ENCODE measurements around the gene PIGQ. TPM values are rescaled to one million over a fixed set of nuclear protein-coding genes. Genes with fewer than 3 reads are reported as not detected.

Gene PIGQ
- total and polyA plus RNA-seq, 4 donors, result 34.9 to 98.2 (median 61.4) TPM

- Histone ChIP-seq H3K9ac (ENCODE audit: insufficient read depth in 1 of 2, low read length in 2 of 2) (no peak overlapping the region), H3K27me3 (ENCODE audit: control insufficient read depth in 3 of 3, insufficient read depth in 3 of 3, low read length in 2 of 3) (no peaks in the 10 kb centered on the region), H3K4me1 (ENCODE audit: control insufficient read depth in 5 of 5, insufficient read depth in 5 of 5, low read length in 5 of 5) (peaks cover 0 to 4% (median 0%) of the 10 kb centered on the region in 5 donors), H3K4me3 (no peak overlapping the region), H3K36me3 (ENCODE audit: control insufficient read depth in 4 of 4, insufficient read depth in 4 of 4, low read length in 4 of 4) (peaks cover 0 to 23% (median 0%) of the 10 kb centered on the region in 4 donors), H3K9me3 (ENCODE audit: control insufficient read depth in 4 of 4, insufficient read depth in 3 of 4, low read length in 3 of 4) (no peaks in the 10 kb centered on the region), H3K27ac (ENCODE audit: low read depth in 1 of 2, low read length in 1 of 2) (no peak overlapping the region)
- DNase-seq (no peak), ATAC-seq (ENCODE audit: insufficient read depth, low FRiP score) (no peak)
- no peak for TF ChIP-seq CTCF (IDR thresholded peaks at IDR 0.05; ENCODE audit: control extremely low read depth, extremely low read depth)
- WGBS, 2 donors, result 97 to 98% methylated on average over 19 of the region's 19 CpGs
These were observed 11.3 kb downstream of the PIGQ start for GRCh38 chr16:580946-581498.

GRCh38 chr16:582218-582613 lies 12.4 kb downstream of the PIGQ start:
- H3K9me3 ChIP-seq (ENCODE audit: control insufficient read depth in 4 of 4, insufficient read depth in 3 of 4, low read length in 3 of 4), result no peaks in the 10 kb centered on the region
- no peak for DNase-seq
- no peaks in the 10 kb centered on the region for H3K27me3 ChIP-seq (ENCODE audit: control insufficient read depth in 3 of 3, insufficient read depth in 3 of 3, low read length in 2 of 3)
- H3K4me1 ChIP-seq (ENCODE audit: control insufficient read depth in 5 of 5, insufficient read depth in 5 of 5, low read length in 5 of 5), result peaks cover 0 to 11% (median 4%) of the 10 kb centered on the region in 5 donors
- H3K36me3 ChIP-seq (ENCODE audit: control insufficient read depth in 4 of 4, insufficient read depth in 4 of 4, low read length in 4 of 4), result peaks cover 0 to 19% (median 0%) of the 10 kb centered on the region in 4 donors
- WGBS, 2 donors, result 94 to 97% methylated on average over 16 to 18 of the region's 18 CpGs
- H3K4me3 ChIP-seq, result no peak overlapping the region
- no peak for ATAC-seq (ENCODE audit: insufficient read depth, low FRiP score)
- H3K9ac ChIP-seq (ENCODE audit: insufficient read depth in 1 of 2, low read length in 2 of 2), result no peak overlapping the region
- TF ChIP-seq CTCF (IDR thresholded peaks at IDR 0.05; ENCODE audit: control extremely low read depth, extremely low read depth), result no peak
- no peak overlapping the region for H3K27ac ChIP-seq (ENCODE audit: low read depth in 1 of 2, low read length in 1 of 2)

GRCh38 chr16:582614-583331 lies 13.0 kb downstream of the PIGQ start:
- H3K9me3 ChIP-seq (ENCODE audit: control insufficient read depth in 4 of 4, insufficient read depth in 3 of 4, low read length in 3 of 4), result no peaks in the 10 kb centered on the region
- H3K27me3 ChIP-seq (ENCODE audit: control insufficient read depth in 3 of 3, insufficient read depth in 3 of 3, low read length in 2 of 3), result no peaks in the 10 kb centered on the region
- H3K4me1 ChIP-seq (ENCODE audit: control insufficient read depth in 5 of 5, insufficient read depth in 5 of 5, low read length in 5 of 5), result peaks cover 0 to 15% (median 4%) of the 10 kb centered on the region in 5 donors
- no peak overlapping the region for H3K9ac ChIP-seq (ENCODE audit: insufficient read depth in 1 of 2, low read length in 2 of 2)
- ATAC-seq (ENCODE audit: insufficient read depth, low FRiP score) (no peak), DNase-seq (no peak)
- peaks cover 0 to 19% (median 0%) of the 10 kb centered on the region in 4 donors for H3K36me3 ChIP-seq (ENCODE audit: control insufficient read depth in 4 of 4, insufficient read depth in 4 of 4, low read length in 4 of 4)
- no peak overlapping the region for H3K27ac ChIP-seq (ENCODE audit: low read depth in 1 of 2, low read length in 1 of 2)
- TF ChIP-seq CTCF (IDR thresholded peaks at IDR 0.05; ENCODE audit: control extremely low read depth, extremely low read depth), result no peak
- WGBS, 2 donors, result 93 to 96% methylated on average over 19 to 21 of the region's 21 CpGs
- H3K4me3 ChIP-seq, result no peak overlapping the region

All from lung (tissue), 12 donors.